Ishikawa (cell line): ENCODE measurements around the gene RAD51B.

Experiments used
- CEBPB ChIP-seq: IDR thresholded peaks from 2 replicates; pipeline ENCODE4 v1.6.1; 2012
- CREB1 ChIP-seq: IDR thresholded peaks from 2 replicates; pipeline ENCODE4 v1.6.1; 2012; ENCODE audit warnings: low read depth
- EGR1 ChIP-seq: IDR thresholded peaks from 2 replicates; pipeline ENCODE4 v1.6.1; 2012
- EP300 ChIP-seq: IDR thresholded peaks from 2 replicates; pipeline ENCODE4 v1.6.1; 2012; ENCODE audit warnings: borderline replicate concordance
- FOXM1 ChIP-seq: IDR thresholded peaks from 2 replicates; pipeline ENCODE4 v1.6.1; 2012; ENCODE audit warnings: low read depth, borderline replicate concordance
- NFIC ChIP-seq: IDR thresholded peaks from 2 replicates; pipeline ENCODE4 v1.6.1; 2012
- RAD21 ChIP-seq: IDR thresholded peaks from 2 replicates; pipeline ENCODE4 v1.6.1; 2012; ENCODE audit warnings: low read depth
- TAF1 ChIP-seq: IDR thresholded peaks from 2 replicates; pipeline ENCODE4 v1.6.1; 2012; ENCODE audit warnings: low read depth, mild to moderate bottlenecking
- TCF12 ChIP-seq: IDR thresholded peaks from 2 replicates; pipeline ENCODE4 v1.6.1; 2012; ENCODE audit warnings: low read depth
- TEAD4 ChIP-seq: IDR thresholded peaks from 2 replicates; pipeline ENCODE4 v1.6.1; 2012
- YY1 ChIP-seq: IDR thresholded peaks from 2 replicates; pipeline ENCODE4 v1.6.1; 2012; ENCODE audit warnings: low read depth
- ZBTB7A ChIP-seq: IDR thresholded peaks from 2 replicates; pipeline ENCODE4 v1.6.1; 2012; ENCODE audit warnings: low read depth
- TF ChIP-seq, protein P1 (sequence below): IDR thresholded peaks from 2 replicates; pipeline ENCODE4 v1.6.1; 2012
- TF ChIP-seq, protein P2 (sequence below): IDR thresholded peaks from 2 replicates; pipeline ENCODE4 v1.6.1; 2012
- TF ChIP-seq, protein P3 (sequence below): IDR thresholded peaks from 2 replicates; pipeline ENCODE4 v1.6.1; 2012; ENCODE audit warnings: low read depth, mild to moderate bottlenecking

Gene RAD51B

DNA sequence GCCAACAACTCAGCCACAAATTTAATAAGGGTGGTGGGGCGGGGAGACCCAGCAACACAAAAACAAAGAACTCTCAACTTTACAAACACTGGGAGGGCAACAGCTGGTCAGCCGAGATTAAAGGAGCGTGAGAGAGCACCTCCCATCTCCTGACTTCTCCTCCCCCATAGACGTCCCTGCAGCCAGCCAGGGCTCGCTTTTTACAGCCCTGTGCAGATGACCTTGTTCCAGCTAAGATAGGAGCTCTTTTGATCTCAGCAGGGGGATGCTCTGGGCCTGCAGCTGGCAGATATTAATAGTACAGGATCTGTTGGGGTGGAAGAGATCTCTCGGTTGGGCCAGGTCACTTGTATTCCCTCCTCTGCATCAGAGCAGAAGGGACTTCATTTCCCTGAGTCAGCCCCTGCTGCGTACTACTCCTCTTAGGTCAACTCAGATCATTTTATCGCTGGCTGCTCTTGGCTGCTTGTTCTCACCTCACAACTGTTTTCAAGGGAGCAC is 475.8 kb downstream of the RAD51B start:
- TF ChIP-seq EP300 (peak; percentile 92), ZBTB7A (no peak), RAD21 (peak; percentile 19; the same call in 1 of the 2 replicates), NFIC (peak; percentile 54), FOXM1 (peak; percentile 90; the same call in 1 of the 2 replicates), TEAD4 (no peak; the same call in none of the 2 replicates), TCF12 (peak; percentile 95)
- TF ChIP-seq, protein P1, sequence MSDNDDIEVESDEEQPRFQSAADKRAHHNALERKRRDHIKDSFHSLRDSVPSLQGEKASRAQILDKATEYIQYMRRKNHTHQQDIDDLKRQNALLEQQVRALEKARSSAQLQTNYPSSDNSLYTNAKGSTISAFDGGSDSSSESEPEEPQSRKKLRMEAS: 0 out of 2 replicates have a peak, but pooled peaks have one; percentile 13

DNA sequence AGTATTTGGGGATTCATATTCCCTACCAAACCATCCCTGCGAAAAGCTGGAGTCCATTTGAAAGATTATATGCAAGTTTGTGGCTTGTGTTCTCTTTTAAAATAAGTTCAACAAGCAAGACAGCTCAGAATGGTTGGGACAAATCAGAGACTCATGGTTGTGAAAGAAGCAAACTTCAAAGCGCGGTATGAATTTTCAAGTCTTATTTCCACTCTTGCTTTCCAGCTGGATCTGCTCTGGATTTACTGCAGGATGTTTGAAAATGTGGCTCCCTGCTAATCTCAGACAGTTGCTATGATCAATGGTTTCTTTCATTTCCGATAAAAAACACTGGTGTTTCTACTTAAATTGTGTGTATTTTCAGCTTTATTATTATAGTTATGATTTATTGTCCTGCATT is 477.5 kb downstream of the RAD51B start:
- TF ChIP-seq TAF1: no peak
- TF ChIP-seq, protein P2, sequence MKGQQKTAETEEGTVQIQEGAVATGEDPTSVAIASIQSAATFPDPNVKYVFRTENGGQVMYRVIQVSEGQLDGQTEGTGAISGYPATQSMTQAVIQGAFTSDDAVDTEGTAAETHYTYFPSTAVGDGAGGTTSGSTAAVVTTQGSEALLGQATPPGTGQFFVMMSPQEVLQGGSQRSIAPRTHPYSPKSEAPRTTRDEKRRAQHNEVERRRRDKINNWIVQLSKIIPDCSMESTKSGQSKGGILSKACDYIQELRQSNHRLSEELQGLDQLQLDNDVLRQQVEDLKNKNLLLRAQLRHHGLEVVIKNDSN: no peak
- TF ChIP-seq, protein P1: no peak

DNA sequence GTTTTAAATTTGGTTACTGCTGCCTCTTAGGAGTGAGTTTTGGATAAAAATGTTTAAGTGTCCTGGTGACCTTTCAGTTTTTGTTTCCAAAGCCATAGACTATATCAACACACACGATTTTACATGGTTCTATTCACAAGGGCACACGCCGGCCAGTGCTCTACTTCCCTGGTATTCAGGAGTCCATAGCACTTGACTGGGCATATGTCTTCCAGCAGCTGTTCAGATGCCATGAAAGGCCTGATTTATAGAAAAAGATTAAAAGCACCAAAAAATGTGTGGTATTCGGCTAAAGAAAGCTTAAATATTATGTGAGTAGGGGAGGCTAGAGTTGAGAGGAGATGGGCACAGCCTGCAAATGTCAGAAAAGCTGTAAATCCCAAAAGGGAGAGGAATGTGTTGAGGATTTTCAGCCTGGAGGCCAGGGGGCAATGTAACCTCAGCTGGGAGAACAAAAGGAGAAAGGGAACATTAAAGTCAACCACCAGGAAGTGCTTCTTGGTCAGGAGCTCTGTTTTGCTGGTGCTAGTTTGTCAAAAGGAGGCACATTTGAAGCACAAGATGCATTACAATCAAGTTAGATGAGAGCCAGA is 478.4 kb downstream of the RAD51B start:
- no peak for TF ChIP-seq CEBPB
- TF ChIP-seq TEAD4: 0 out of 2 replicates have a peak, but pooled peaks have one; percentile 13
- TF ChIP-seq, protein P1: no peak
- TF ChIP-seq, protein P3, sequence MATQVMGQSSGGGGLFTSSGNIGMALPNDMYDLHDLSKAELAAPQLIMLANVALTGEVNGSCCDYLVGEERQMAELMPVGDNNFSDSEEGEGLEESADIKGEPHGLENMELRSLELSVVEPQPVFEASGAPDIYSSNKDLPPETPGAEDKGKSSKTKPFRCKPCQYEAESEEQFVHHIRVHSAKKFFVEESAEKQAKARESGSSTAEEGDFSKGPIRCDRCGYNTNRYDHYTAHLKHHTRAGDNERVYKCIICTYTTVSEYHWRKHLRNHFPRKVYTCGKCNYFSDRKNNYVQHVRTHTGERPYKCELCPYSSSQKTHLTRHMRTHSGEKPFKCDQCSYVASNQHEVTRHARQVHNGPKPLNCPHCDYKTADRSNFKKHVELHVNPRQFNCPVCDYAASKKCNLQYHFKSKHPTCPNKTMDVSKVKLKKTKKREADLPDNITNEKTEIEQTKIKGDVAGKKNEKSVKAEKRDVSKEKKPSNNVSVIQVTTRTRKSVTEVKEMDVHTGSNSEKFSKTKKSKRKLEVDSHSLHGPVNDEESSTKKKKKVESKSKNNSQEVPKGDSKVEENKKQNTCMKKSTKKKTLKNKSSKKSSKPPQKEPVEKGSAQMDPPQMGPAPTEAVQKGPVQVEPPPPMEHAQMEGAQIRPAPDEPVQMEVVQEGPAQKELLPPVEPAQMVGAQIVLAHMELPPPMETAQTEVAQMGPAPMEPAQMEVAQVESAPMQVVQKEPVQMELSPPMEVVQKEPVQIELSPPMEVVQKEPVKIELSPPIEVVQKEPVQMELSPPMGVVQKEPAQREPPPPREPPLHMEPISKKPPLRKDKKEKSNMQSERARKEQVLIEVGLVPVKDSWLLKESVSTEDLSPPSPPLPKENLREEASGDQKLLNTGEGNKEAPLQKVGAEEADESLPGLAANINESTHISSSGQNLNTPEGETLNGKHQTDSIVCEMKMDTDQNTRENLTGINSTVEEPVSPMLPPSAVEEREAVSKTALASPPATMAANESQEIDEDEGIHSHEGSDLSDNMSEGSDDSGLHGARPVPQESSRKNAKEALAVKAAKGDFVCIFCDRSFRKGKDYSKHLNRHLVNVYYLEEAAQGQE: no peak
- peak; percentile 64 for TF ChIP-seq RAD21

DNA sequence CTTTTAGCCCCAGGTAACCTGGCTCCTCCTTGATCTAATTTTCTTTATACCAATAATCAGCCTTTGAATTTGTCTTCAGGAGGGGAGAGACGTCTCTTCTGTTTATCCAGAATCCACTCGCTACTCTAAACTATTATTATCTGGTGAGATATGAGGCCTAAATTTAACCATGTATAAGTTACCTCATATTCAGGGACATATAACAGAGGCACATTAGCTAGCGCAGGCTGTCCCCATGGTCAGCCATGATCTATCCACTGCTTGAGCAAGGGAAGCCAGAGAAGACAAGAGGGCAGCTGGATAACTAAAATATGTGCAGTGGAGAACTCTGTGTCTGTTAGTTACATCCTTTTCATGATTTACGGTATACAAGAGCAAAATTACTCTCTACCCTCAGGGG is 481.0 kb downstream of the RAD51B start:
- TF ChIP-seq ZBTB7A (no peak), TCF12 (no peak), TAF1 (no peak)
- TF ChIP-seq, protein P1: no peak

DNA sequence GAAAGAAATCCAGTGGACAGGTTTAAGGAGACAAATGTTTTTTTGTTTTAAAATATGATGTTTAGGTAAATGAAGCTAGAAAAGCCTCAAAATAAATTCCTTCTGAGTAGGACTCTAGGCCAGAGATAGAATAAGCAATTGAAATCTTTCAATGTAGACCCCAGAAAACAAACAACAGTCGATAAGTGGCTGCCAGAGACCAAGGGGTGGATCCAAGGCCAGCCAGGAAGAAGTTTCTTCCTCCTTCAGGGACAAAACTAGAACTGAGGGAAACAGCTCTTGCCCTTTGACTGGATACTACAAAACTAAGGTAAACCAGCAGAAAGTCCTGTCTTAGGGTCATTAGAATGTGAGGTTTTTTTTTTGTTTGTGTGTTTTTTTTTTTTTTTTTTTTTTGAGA is 481.6 kb downstream of the RAD51B start:
- TF ChIP-seq NFIC (no peak), EGR1 (no peak)

DNA sequence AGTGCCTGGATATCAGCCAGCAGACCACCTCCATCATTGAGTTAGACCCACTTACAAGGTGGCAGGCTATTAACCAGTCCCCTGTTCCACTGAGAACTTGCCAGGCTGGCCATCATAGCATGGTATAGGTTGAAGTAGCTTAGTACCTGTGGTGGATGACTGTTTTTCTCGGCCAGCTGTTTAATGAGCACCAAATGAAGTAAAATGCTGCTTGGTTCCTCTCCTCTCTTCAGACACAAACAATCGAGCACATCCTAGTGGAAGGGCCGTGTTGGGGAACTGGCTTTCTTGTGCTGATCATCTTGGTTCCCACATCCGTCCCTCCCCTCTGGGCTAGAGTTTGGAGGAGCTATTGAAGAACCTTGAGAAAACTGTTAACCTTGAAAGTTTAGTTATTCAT is 486.2 kb downstream of the RAD51B start:
- no peak for TF ChIP-seq TCF12

DNA sequence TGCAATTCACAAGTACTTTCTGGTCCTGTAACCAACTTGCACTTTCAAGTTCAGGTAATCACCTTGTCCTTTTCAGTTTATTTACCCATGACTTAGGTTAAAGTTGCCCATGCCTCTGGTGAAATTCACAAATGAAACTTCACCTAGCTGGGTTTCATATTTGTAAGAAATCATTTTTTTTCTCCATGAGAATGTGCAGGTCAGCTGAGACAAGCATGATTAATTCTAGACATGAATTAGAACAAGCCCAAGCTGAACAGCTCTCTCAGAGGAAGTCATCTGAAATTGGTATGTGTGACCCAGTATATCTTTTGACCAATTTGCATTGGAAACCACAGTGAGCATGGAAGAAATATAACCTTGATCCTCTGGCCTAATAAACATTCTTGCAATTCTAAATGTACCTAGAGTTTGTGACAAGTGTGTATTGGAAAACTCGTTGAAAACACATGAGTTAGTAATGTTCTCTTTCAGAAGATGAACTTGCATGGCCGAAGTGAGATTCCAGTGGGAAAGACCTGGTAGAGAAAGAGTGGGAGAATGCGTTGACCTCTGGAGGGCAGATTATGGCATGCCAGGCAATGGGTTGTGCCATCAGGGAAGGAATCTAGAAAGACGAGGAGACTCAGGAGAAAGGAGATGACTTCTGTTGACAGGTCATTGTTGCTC is 486.8 kb downstream of the RAD51B start:
- TF ChIP-seq ZBTB7A (no peak), NFIC (no peak)

DNA sequence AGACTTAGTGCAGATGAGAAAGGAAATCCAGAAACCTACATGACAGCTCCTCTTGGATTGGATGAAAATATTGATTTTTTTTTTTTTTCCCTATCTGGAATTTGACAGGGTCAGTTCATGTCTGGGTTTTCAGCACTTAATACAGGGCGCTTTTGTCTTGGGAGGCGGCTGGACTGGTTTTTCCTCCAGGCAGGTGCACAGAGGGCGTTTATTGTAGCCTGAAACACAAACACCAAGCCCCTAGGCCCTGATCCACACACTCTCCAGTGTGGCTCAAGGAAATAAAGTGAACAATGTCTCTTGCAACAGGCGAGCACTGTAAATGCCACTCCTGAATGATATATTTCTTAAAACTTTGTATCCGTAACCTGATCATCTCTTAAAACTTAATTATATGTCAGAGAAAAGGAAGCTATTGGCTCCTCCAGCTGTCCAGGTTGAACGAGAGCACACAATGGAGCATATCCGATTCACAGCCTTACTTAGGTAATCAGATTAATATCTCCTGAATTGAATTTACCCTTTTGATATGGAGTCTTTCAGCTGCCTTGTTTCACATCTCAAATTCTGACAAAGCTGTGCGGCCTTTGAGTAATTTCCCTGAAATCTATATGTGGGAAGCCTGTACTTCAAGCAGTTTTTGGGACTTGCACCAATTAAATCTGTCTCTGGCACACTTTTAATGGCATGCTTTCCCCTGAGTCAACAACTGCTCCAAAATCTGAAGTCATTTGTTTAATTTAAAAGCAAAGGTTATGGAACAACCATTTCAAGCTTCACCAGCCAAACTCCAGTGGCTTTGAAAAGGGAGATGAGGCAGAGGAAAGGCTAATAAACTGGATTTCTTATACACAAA is 487.6 kb downstream of the RAD51B start:
- TF ChIP-seq EP300 (peak; percentile 97), TEAD4 (peak; percentile 78), EGR1 (no peak), CEBPB (peak; percentile 86), YY1 (0 out of 2 replicates have a peak, but pooled peaks have one; percentile 43), CREB1 (no peak), ZBTB7A (no peak), RAD21 (peak; percentile 32), TAF1 (no peak), NFIC (peak; percentile 80), FOXM1 (peak; percentile 95), TCF12 (peak; percentile 98)
- TF ChIP-seq, protein P1: peak; percentile 52; the same call in 1 of the 2 replicates
- TF ChIP-seq, protein P2: no peak
- TF ChIP-seq, protein P3: 0 out of 2 replicates have a peak, but pooled peaks have one; percentile 16
